H1 (cell line): ENCODE data around the gene SDHAF4. TPM values are rescaled to one million over a fixed set of nuclear protein-coding genes. Genes with fewer than 3 reads are reported as not detected.

Experiments used
- CTCF ChIA-PET: fragments of 300-600 bp; sonication (Branson Sonifier 250); formaldehyde crosslinking; loops from one replicate; lab custom pipeline; 2021; ENCODE audit not compliant: partially characterized antibody; lab: Charles Lee
- POLR2A ChIA-PET: fragments of 300-600 bp; sonication (Branson Sonifier 250); formaldehyde crosslinking; loops from one replicate; lab custom pipeline; 2021; ENCODE audit warnings: inconsistent platforms; ENCODE audit not compliant: partially characterized antibody; lab: Charles Lee
- DNase-seq, 2 experiments: peaks; one replicate each; pipeline versions ENCODE4 v3.0.0 to v3.0.0-alpha.2; 2010 to 2022; ENCODE audit warnings: low spot score in 2 of 2, low read depth in 1 of 2, mixed read lengths in 1 of 2
- FAIRE-seq: peaks from 2 replicates; lab custom pipeline; 2011; peaks lifted over from hg19 to GRCh38; lab: Jason Lieb, UNC
- H2AFZ ChIP-seq: 2 replicates; pipeline ENCODE4 v1.8.1; 2012; ENCODE audit warnings: low read length, inconsistent platforms
- H2AK5ac ChIP-seq: 2 replicates; pipeline ENCODE4 v1.6.1; 2013; ENCODE audit warnings: low read depth, low read length
- H2BK120ac ChIP-seq: replicated peaks from 2 replicates; pipeline ENCODE3; 2013; ENCODE audit warnings: low read depth, low read length, inconsistent platforms
- H2BK12ac ChIP-seq: 2 replicates; pipeline ENCODE4 v1.6.1; 2013; ENCODE audit warnings: low read depth, low read length
- H2BK15ac ChIP-seq: 2 replicates; pipeline ENCODE4 v1.6.1; 2013; ENCODE audit warnings: low read length
- H2BK20ac ChIP-seq: 2 replicates; pipeline ENCODE4 v1.6.1; 2013; ENCODE audit warnings: low read length
- H2BK5ac ChIP-seq: 2 replicates; pipeline ENCODE4 v1.6.1; 2013; ENCODE audit warnings: low read depth, low read length
- H3K14ac ChIP-seq: 2 replicates; pipeline ENCODE4 v1.6.1; 2013; ENCODE audit warnings: inconsistent platforms; ENCODE audit not compliant: insufficient read length
- H3K18ac ChIP-seq: 2 replicates; pipeline ENCODE4 v1.6.1; 2013; ENCODE audit warnings: low read length; ENCODE audit errors: extremely low read depth
- H3K23ac ChIP-seq: 2 replicates; pipeline ENCODE4 v1.6.1; 2013; ENCODE audit warnings: inconsistent platforms; ENCODE audit not compliant: insufficient read length
- H3K23me2 ChIP-seq: 2 replicates; pipeline ENCODE4 v1.6.1; 2013; ENCODE audit warnings: low read depth, low read length
- H3K27ac ChIP-seq: 2 replicates; pipeline ENCODE4 v1.6.1; 2011; ENCODE audit warnings: low read depth, low read length, inconsistent platforms
- H3K27me3 ChIP-seq, 4 experiments: replicated peaks in 1 of 4; 1 replicate in 1 of 4; 2 replicates in 3 of 4; pipeline versions ENCODE4 v1.6.1 to v1.8.1; 2011 to 2013; ENCODE audit warnings: low read length in 3 of 4, mild to moderate bottlenecking in 3 of 4, inconsistent platforms in 2 of 4, mixed read lengths in 2 of 4, moderate library complexity in 1 of 4; ENCODE audit not compliant: control insufficient read depth in 3 of 4, insufficient read depth in 3 of 4; ENCODE audit errors: extremely low read depth in 1 of 4
- H3K36me3 ChIP-seq, 4 experiments: 2 replicates each; pipeline versions ENCODE4 v1.6.1 to v1.8.1; 2011 to 2013; ENCODE audit warnings: mild to moderate bottlenecking in 4 of 4, low read length in 3 of 4, moderate library complexity in 2 of 4, control low read depth in 1 of 4, inconsistent platforms in 1 of 4; ENCODE audit not compliant: insufficient read depth in 4 of 4, control insufficient read depth in 2 of 4
- H3K4ac ChIP-seq: replicated peaks from 2 replicates; pipeline ENCODE3; 2013; ENCODE audit warnings: low read length, low read depth, mixed read lengths, inconsistent platforms; ENCODE audit not compliant: insufficient read length
- H3K4me1 ChIP-seq, 4 experiments: replicated peaks in 1 of 4; 1 replicate in 1 of 4; 2 replicates in 3 of 4; pipeline versions ENCODE4 v1.6.1 to v1.8.1; 2011 to 2013; ENCODE audit warnings: low read length in 3 of 4, inconsistent platforms in 2 of 4, mixed read lengths in 1 of 4; ENCODE audit not compliant: insufficient read depth in 4 of 4, control insufficient read depth in 3 of 4
- H3K4me2 ChIP-seq, 2 experiments: 2 replicates each; pipeline versions ENCODE4 v1.6.1 to v1.8.1; 2011 to 2013; ENCODE audit warnings: low read depth in 2 of 2, low read length in 2 of 2, control low read depth in 1 of 2, inconsistent platforms in 1 of 2, mild to moderate bottlenecking in 1 of 2; ENCODE audit not compliant: insufficient read depth in 1 of 2
- H3K4me3 ChIP-seq, 4 experiments: fragments of 200-600, 300-600 bp in 1 of 4; sonication (generic), shearing (Covaris generic), sonication (Bioruptor Twin) in 1 of 4; 2 replicates each; pipeline versions ENCODE4 v1.5.1 to v1.8.1; 2011 to 2016; ENCODE audit warnings: low read length in 4 of 4, low read depth in 3 of 4, control low read depth in 2 of 4, inconsistent platforms in 2 of 4, mild to moderate bottlenecking in 2 of 4, mixed read lengths in 1 of 4, moderate library complexity in 1 of 4; ENCODE audit not compliant: insufficient read depth in 2 of 4; ENCODE audit errors: extremely low read depth in 1 of 4
- H3K56ac ChIP-seq: replicated peaks from 2 replicates; pipeline ENCODE3; 2013; ENCODE audit warnings: low read depth, mild to moderate bottlenecking, mixed read lengths, low read length, inconsistent platforms; ENCODE audit not compliant: insufficient read length
- H3K79me1 ChIP-seq: 2 replicates; pipeline ENCODE4 v1.6.1; 2013; ENCODE audit warnings: low read depth, low read length, control low read depth
- H3K79me2 ChIP-seq, 2 experiments: 2 replicates each; pipeline versions ENCODE4 v1.6.1 to v1.8.1; 2012 to 2013; ENCODE audit warnings: low read length in 2 of 2, mild to moderate bottlenecking in 2 of 2, inconsistent platforms in 1 of 2; ENCODE audit not compliant: insufficient read depth in 2 of 2, control insufficient read depth in 1 of 2
- H3K9ac ChIP-seq, 4 experiments: replicated peaks in 1 of 4; 1 replicate in 1 of 4; 2 replicates in 3 of 4; pipeline versions ENCODE4 v1.6.1 to v1.8.1; 2011 to 2013; ENCODE audit warnings: low read depth in 3 of 4, low read length in 3 of 4, control low read depth in 2 of 4, mild to moderate bottlenecking in 2 of 4, moderate library complexity in 2 of 4, inconsistent platforms in 1 of 4; ENCODE audit errors: extremely low read depth in 1 of 4
- H3K9me3 ChIP-seq, 2 experiments: 2 replicates each; pipeline versions ENCODE4 v1.6.1 to v1.8.1; 2012 to 2013; ENCODE audit warnings: mild to moderate bottlenecking in 2 of 2, moderate library complexity in 2 of 2, control low read depth in 1 of 2, inconsistent platforms in 1 of 2, low read depth in 1 of 2, low read length in 1 of 2, mixed read lengths in 1 of 2; ENCODE audit not compliant: insufficient read depth in 2 of 2
- H4K20me1 ChIP-seq, 2 experiments: replicated peaks in 1 of 2; 2 replicates each; pipeline versions ENCODE3 to v1.8.1; 2011 to 2013; ENCODE audit warnings: inconsistent platforms in 2 of 2, low read length in 2 of 2, mild to moderate bottlenecking in 1 of 2; ENCODE audit not compliant: insufficient read depth in 2 of 2, control insufficient read depth in 1 of 2
- H4K5ac ChIP-seq: 2 replicates; pipeline ENCODE4 v1.6.1; 2013; ENCODE audit warnings: low read length, low read depth, mixed read lengths, inconsistent platforms; ENCODE audit not compliant: insufficient read length
- H4K8ac ChIP-seq: 2 replicates; pipeline ENCODE4 v1.8.0; 2013; ENCODE audit warnings: mild to moderate bottlenecking, moderate library complexity, low read length, inconsistent platforms; ENCODE audit not compliant: insufficient read depth; ENCODE audit errors: extremely low read depth
- H4K91ac ChIP-seq: replicated peaks from 2 replicates; pipeline ENCODE3; 2013; ENCODE audit warnings: low read length, mixed read lengths, inconsistent platforms; ENCODE audit not compliant: insufficient read length
- CBX8 ChIP-seq: fragments of 300-800, 300-1000 bp; sonication (generic); IDR thresholded peaks from 2 replicates; pipeline ENCODE4 v1.7.1; 2016; ENCODE audit warnings: low read depth, low read length, borderline replicate concordance
- CHD1 ChIP-seq: IDR thresholded peaks from 2 replicates; pipeline ENCODE4 v1.6.1; 2012; ENCODE audit warnings: low read depth, low read length, improper control_type of control experiment
- EGR1 ChIP-seq: IDR thresholded peaks from 2 replicates; pipeline ENCODE4 v1.6.1; 2011; ENCODE audit warnings: low read depth, low read length, borderline replicate concordance
- GTF2F1 ChIP-seq: IDR thresholded peaks from 2 replicates; pipeline ENCODE4 v1.6.1; 2012; ENCODE audit warnings: low read depth, low read length, improper control_type of control experiment, borderline replicate concordance
- HDAC2 ChIP-seq, 2 experiments: fragments of 300-600 bp in 1 of 2; sonication (generic) in 1 of 2; IDR thresholded peaks; 2 replicates each; pipeline ENCODE4 v1.6.1; 2011 to 2012; ENCODE audit warnings: low read depth in 2 of 2, low read length in 2 of 2, mild to moderate bottlenecking in 2 of 2, moderate library complexity in 2 of 2, borderline replicate concordance in 1 of 2, inconsistent platforms in 1 of 2
- TAF1 ChIP-seq: IDR thresholded peaks from 2 replicates; pipeline ENCODE4 v1.6.1; 2011; ENCODE audit warnings: mild to moderate bottlenecking, low read depth, low read length
- TAF7 ChIP-seq: optimal IDR thresholded peaks from 2 replicates; pipeline ENCODE3; 2011; ENCODE audit warnings: low read depth, mild to moderate bottlenecking, inconsistent platforms, low read length, moderate library complexity, borderline replicate concordance
- WGBS, 2 experiments: shearing (Covaris generic) in 1 of 2; methylation state at CpG; one replicate each; pipeline versions ENCODE4 v1.1.6 to v1.1.7; 2013 to 2015; ENCODE audit warnings: low lambda C conversion rate in 2 of 2, mixed read lengths in 2 of 2, inconsistent platforms in 1 of 2, low coverage in 1 of 2, missing lambda C conversion rate in 1 of 2; ENCODE audit not compliant: insufficient replicate concordance in 2 of 2, insufficient coverage in 1 of 2, insufficient read length in 1 of 2; ENCODE audit errors: extremely low coverage in 1 of 2, missing lambda C conversion rate in 1 of 2; 5-methylcytosine and 5-hydroxymethylcytosine counted together
- polyA plus RNA-seq, 7 experiments: library from polyadenylated mRNA; depleted of rRNA in 3 of 7; stranded (reverse) in 5 of 7; unstranded in 2 of 7; fragments of >200 nt in 5 of 7; fragments of 200-250 nt in 2 of 7; gene quantifications; 1 replicate in 5 of 7; 2 replicates in 1 of 7; 4 replicates in 1 of 7; pipeline versions ENCODE4 v1.2.1 to v1.2.3, GENCODE V29; 2011 to 2013; ENCODE audit warnings: missing spikeins in 2 of 7, mixed read lengths in 2 of 7
- total RNA-seq: library from RNA; stranded (reverse); fragmentation: NEBNext Ultra II Directional; extraction: Animal tissue kit (Norgen Biotek cat#: 25700); gene quantifications from 2 replicates; pipeline ENCODE4 v1.2.1, GENCODE V29; 2021
- TF ChIP-seq, protein P1 (sequence below): IDR thresholded peaks from 2 replicates; pipeline ENCODE4 v1.6.1; 2011; ENCODE audit warnings: low read length, improper control_type of control experiment
- TF ChIP-seq, protein P2 (sequence below), 3 experiments: IDR thresholded peaks; 1 replicate in 2 of 3; 2 replicates in 1 of 3; pipeline versions ENCODE4 v1.5.1 to v1.6.1; 2011; ENCODE audit warnings: low read length in 3 of 3, mild to moderate bottlenecking in 3 of 3, inconsistent platforms in 2 of 3, low read depth in 1 of 3, moderate library complexity in 1 of 3; ENCODE audit not compliant: insufficient read depth in 1 of 3; ENCODE audit errors: control extremely low read depth in 1 of 3

The SDHAF4 gene
- total and polyA plus RNA-seq, 2 of the 8 experiments (the other 6 are each of a cell fraction or from before 2014, with no cell fraction given) = 9.8 to 14.9 TPM

DNA sequence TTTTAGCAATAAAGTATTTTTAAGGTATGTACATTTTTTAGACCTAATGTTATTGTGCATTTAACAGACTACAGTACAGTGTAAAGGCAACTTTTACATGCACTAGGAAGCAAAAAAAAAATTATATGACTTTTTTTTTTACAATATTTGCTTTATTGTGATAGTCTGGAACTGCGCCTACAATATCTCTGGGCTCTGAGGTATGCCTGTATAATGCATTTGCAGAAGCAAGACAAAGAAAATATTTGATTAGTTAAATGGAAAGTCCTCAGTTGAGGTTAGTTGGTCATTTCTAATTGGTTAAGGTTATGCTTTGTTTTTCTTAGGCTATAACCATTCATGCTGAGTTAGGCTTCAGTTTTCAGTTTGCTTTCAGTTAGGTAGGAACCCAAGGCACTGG lies 54.0 kb downstream of the SDHAF4 start:
- no peaks in the 10 kb centered on the region for H3K36me3 ChIP-seq
- no peak overlapping the region for H2BK15ac ChIP-seq
- H4K8ac ChIP-seq = no peak overlapping the region
- no peaks in the 10 kb centered on the region for H3K79me1 ChIP-seq
- H3K56ac ChIP-seq = no peak overlapping the region
- no peak overlapping the region for H2AK5ac ChIP-seq
- CTCF ChIA-PET = interaction anchor here (1.1 to 1.5 kb wide), 3 partner anchors 23 to 74 kb away, joined by 3 to 6 read pairs (median 5); no protein-coding TSS in a partner anchor
- no peak overlapping the region for H2BK120ac ChIP-seq
- H3K27me3 ChIP-seq = no peaks in the 10 kb centered on the region
- H3K23ac ChIP-seq = no peak overlapping the region
- no peaks in the 10 kb centered on the region for H3K9me3 ChIP-seq
- H2AFZ ChIP-seq = no peak overlapping the region
- no peaks in the 10 kb centered on the region for H3K23me2 ChIP-seq
- H2BK12ac ChIP-seq = no peak overlapping the region
- H4K20me1 ChIP-seq = no peaks in the 10 kb centered on the region
- H3K4ac ChIP-seq = no peak overlapping the region
- H4K91ac ChIP-seq = no peak overlapping the region
- no peaks in the 10 kb centered on the region for H3K4me1 ChIP-seq
- H2BK20ac ChIP-seq = no peak overlapping the region
- no peak overlapping the region for H3K9ac ChIP-seq
- DNase-seq (no peak), FAIRE-seq (no peak)
- H3K79me2 ChIP-seq = no peaks in the 10 kb centered on the region
- no peak overlapping the region for H4K5ac ChIP-seq
- no peak overlapping the region for H2BK5ac ChIP-seq
- no peak overlapping the region for H3K14ac ChIP-seq
- H3K27ac ChIP-seq = no peak overlapping the region
- H3K18ac ChIP-seq = no peak overlapping the region
- H3K4me2 ChIP-seq = no peak overlapping the region
- 88% methylated on average over 1 of the region's 1 CpG; no CpG with 5 or more reads in 1 of the 2 experiments for WGBS, 2 experiments
- no peak overlapping the region for H3K4me3 ChIP-seq
- POLR2A ChIA-PET = no interaction called here
- TF ChIP-seq, protein P1, sequence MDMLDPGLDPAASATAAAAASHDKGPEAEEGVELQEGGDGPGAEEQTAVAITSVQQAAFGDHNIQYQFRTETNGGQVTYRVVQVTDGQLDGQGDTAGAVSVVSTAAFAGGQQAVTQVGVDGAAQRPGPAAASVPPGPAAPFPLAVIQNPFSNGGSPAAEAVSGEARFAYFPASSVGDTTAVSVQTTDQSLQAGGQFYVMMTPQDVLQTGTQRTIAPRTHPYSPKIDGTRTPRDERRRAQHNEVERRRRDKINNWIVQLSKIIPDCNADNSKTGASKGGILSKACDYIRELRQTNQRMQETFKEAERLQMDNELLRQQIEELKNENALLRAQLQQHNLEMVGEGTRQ = no peak
- TF ChIP-seq, protein P2, sequence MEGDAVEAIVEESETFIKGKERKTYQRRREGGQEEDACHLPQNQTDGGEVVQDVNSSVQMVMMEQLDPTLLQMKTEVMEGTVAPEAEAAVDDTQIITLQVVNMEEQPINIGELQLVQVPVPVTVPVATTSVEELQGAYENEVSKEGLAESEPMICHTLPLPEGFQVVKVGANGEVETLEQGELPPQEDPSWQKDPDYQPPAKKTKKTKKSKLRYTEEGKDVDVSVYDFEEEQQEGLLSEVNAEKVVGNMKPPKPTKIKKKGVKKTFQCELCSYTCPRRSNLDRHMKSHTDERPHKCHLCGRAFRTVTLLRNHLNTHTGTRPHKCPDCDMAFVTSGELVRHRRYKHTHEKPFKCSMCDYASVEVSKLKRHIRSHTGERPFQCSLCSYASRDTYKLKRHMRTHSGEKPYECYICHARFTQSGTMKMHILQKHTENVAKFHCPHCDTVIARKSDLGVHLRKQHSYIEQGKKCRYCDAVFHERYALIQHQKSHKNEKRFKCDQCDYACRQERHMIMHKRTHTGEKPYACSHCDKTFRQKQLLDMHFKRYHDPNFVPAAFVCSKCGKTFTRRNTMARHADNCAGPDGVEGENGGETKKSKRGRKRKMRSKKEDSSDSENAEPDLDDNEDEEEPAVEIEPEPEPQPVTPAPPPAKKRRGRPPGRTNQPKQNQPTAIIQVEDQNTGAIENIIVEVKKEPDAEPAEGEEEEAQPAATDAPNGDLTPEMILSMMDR (IDR thresholded peaks at IDR 0.05; ENCODE audit: control extremely low read depth in 1 of 3, insufficient read depth in 1 of 3, low read depth in 1 of 3, low read length in 3 of 3) = no peak
- TF ChIP-seq EGR1 (no peak), HDAC2 (IDR thresholded peaks at IDR 0.05; ENCODE audit: borderline replicate concordance in 1 of 2, low read depth in 2 of 2, low read length in 2 of 2) (no peak), TAF7 (no peak), GTF2F1 (no peak), CBX8 (no peak), CHD1 (no peak), TAF1 (no peak)
